Neural progenitor cell (in vitro differentiated cells): Measurements from ENCODE around the gene RNF144A. TPM values are rescaled to one million over a fixed set of nuclear protein-coding genes. Genes with fewer than 3 reads are reported as not detected.

Experiments used
- DNase-seq: peaks from one replicate; pipeline ENCODE4 v3.0.0-alpha.2; 2016; ENCODE audit warnings: low spot score
- H2AFZ ChIP-seq: fragments of 200-600 bp; sonication (generic); replicated peaks from 2 replicates; pipeline ENCODE4 v1.6.1; 2016; ENCODE audit warnings: antibody characterized with exemption
- H3F3A ChIP-seq: fragments of 200-600 bp; sonication (generic); 2 replicates; pipeline ENCODE4 v1.6.1; 2016; ENCODE audit warnings: antibody characterized with exemption, low read depth
- H3K27ac ChIP-seq: fragments of 200-600 bp; sonication (generic); 2 replicates; pipeline ENCODE4 v1.5.1; 2016; ENCODE audit warnings: mild to moderate bottlenecking
- H3K27me3 ChIP-seq: fragments of 200-600 bp; sonication (generic); 2 replicates; pipeline ENCODE4 v1.6.1; 2016; ENCODE audit warnings: mild to moderate bottlenecking, moderate library complexity
- H3K36me3 ChIP-seq: fragments of 200-600 bp; sonication (generic); 2 replicates; pipeline ENCODE4 v1.5.1; 2016
- H3K4me1 ChIP-seq: fragments of 200-600 bp; sonication (generic); 2 replicates; pipeline ENCODE4 v1.6.1; 2016; ENCODE audit warnings: mixed run types
- H3K4me2 ChIP-seq: fragments of 200-600 bp; sonication (generic); 2 replicates; pipeline ENCODE4 v1.6.1; 2016
- H3K4me3 ChIP-seq: fragments of 200-600 bp; sonication (generic); 2 replicates; pipeline ENCODE4 v1.5.1; 2016
- H3K79me2 ChIP-seq: fragments of 200-600 bp; sonication (generic); 2 replicates; pipeline ENCODE4 v1.6.1; 2016; ENCODE audit warnings: low read depth
- H3K9ac ChIP-seq: fragments of 200-600 bp; sonication (generic); 2 replicates; pipeline ENCODE4 v1.6.1; 2016
- H3K9me3 ChIP-seq: fragments of 200-600 bp; sonication (generic); 2 replicates; pipeline ENCODE4 v1.5.1; 2016; ENCODE audit warnings: low read depth
- H4K20me1 ChIP-seq: fragments of 200-600 bp; sonication (generic); 2 replicates; pipeline ENCODE4 v1.6.1; 2016; ENCODE audit warnings: low read depth
- H3K27ac Mint-ChIP-seq: 3 replicates; pipeline ENCODE4 v1.8.0; 2021; ENCODE audit warnings: mixed read lengths
- H3K27me3 Mint-ChIP-seq: 2 replicates; pipeline ENCODE4 v1.8.0; 2022; ENCODE audit warnings: low read depth, mild to moderate bottlenecking, inconsistent platforms, moderate library complexity, mixed read lengths; ENCODE audit not compliant: insufficient read depth
- H3K36me3 Mint-ChIP-seq: 3 replicates; pipeline ENCODE4 v1.8.0; 2021; ENCODE audit warnings: mixed read lengths
- H3K4me1 Mint-ChIP-seq: 3 replicates; pipeline ENCODE4 v1.8.0; 2021; ENCODE audit warnings: mixed read lengths
- H3K4me3 Mint-ChIP-seq: 3 replicates; pipeline ENCODE4 v1.8.0; 2021; ENCODE audit warnings: mild to moderate bottlenecking, moderate library complexity, mixed read lengths
- H3K9me3 Mint-ChIP-seq: 3 replicates; pipeline ENCODE4 v1.8.0; 2020; ENCODE audit warnings: mixed read lengths
- CTCF ChIP-seq: fragments of 200-600 bp; sonication (generic); IDR thresholded peaks from 2 replicates; pipeline ENCODE4 v1.5.1; 2017; ENCODE audit warnings: antibody characterized with exemption, mild to moderate bottlenecking
- EZH2 ChIP-seq: fragments of 200-600 bp; sonication (generic); IDR thresholded peaks from 2 replicates; pipeline ENCODE4 v1.6.1; 2017; ENCODE audit warnings: antibody characterized with exemption, mild to moderate bottlenecking, moderate library complexity
- EZH2phosphoT487 ChIP-seq: fragments of 200-600 bp; sonication (generic); IDR thresholded peaks from 2 replicates; pipeline ENCODE4 v1.6.1; 2017; ENCODE audit warnings: antibody characterized with exemption
- total RNA-seq: library from RNA; depleted of rRNA; stranded (reverse); fragments of >200 nt; gene quantifications from 2 replicates; pipeline ENCODE4 v1.2.3, GENCODE V29; 2015; ENCODE audit warnings: low replicate concordance

Gene RNF144A
- total RNA-seq, 1 donor from 2014 or later = 32.0 TPM

- Histone ChIP-seq H4K20me1 (peaks cover 45% of the 10 kb centered on the region), H2AFZ (no peak overlapping the region), H3K4me3 (no peak overlapping the region), H3F3A (no peaks in the 10 kb centered on the region), H3K9ac (no peak overlapping the region), H3K27ac (no peak overlapping the region), H3K27me3 (no peaks in the 10 kb centered on the region), H3K4me2 (no peak overlapping the region), H3K36me3 (no peaks in the 10 kb centered on the region), H3K9me3 (no peaks in the 10 kb centered on the region), H3K4me1 (no peaks in the 10 kb centered on the region), H3K79me2 (peaks cover 5% of the 10 kb centered on the region)
- Mint-ChIP-seq H3K27me3 (peaks cover 2% of the 10 kb centered on the region), H3K36me3 (peaks cover 44% of the 10 kb centered on the region), H3K4me1 (peaks cover 34% of the 10 kb centered on the region), H3K4me3 (no peak overlapping the region), H3K9me3 (peaks cover 13% of the 10 kb centered on the region), H3K27ac (no peak overlapping the region)
- no peak for TF ChIP-seq CTCF
- TF ChIP-seq EZH2 = no peak
- no peak for TF ChIP-seq EZH2phosphoT487
- DNase-seq = no peak
Measured at GRCh38 chr2:6927753-6928152, 10.5 kb downstream of the RNF144A start.

GRCh38 chr2:6928452-6928851 is 11.2 kb downstream of the RNF144A start:
- H3K9ac ChIP-seq = no peak overlapping the region
- H3K36me3 ChIP-seq = no peaks in the 10 kb centered on the region
- DNase-seq = no peak
- H4K20me1 ChIP-seq = peaks cover 39% of the 10 kb centered on the region
- Mint-ChIP-seq H3K27me3 (peaks cover 2% of the 10 kb centered on the region), H3K36me3 (peaks cover 44% of the 10 kb centered on the region), H3K4me3 (no peak overlapping the region), H3K4me1 (peaks cover 34% of the 10 kb centered on the region), H3K9me3 (peaks cover 17% of the 10 kb centered on the region), H3K27ac (peak overlapping the region; percentile 61)
- no peaks in the 10 kb centered on the region for H3F3A ChIP-seq
- H3K79me2 ChIP-seq = no peaks in the 10 kb centered on the region
- no peaks in the 10 kb centered on the region for H3K4me1 ChIP-seq
- no peak overlapping the region for H3K4me3 ChIP-seq
- no peaks in the 10 kb centered on the region for H3K27me3 ChIP-seq
- no peaks in the 10 kb centered on the region for H3K9me3 ChIP-seq
- H3K27ac ChIP-seq = no peak overlapping the region
- H2AFZ ChIP-seq = no peak overlapping the region
- H3K4me2 ChIP-seq = no peak overlapping the region
- no peak for TF ChIP-seq CTCF
- no peak for TF ChIP-seq EZH2phosphoT487
- no peak for TF ChIP-seq EZH2

- peaks cover 20% of the 10 kb centered on the region for H3K9me3 Mint-ChIP-seq
- no peak for TF ChIP-seq EZH2phosphoT487
- TF ChIP-seq CTCF = no peak
- TF ChIP-seq EZH2 = no peak
- no peak overlapping the region for H2AFZ ChIP-seq
- H3F3A ChIP-seq = no peaks in the 10 kb centered on the region
- no peak overlapping the region for H3K4me2 ChIP-seq
- no peak overlapping the region for H3K27ac ChIP-seq
- H3K79me2 ChIP-seq = peaks cover 4% of the 10 kb centered on the region
- no peaks in the 10 kb centered on the region for H3K27me3 Mint-ChIP-seq
- no peak overlapping the region for H3K9ac ChIP-seq
- H3K27me3 ChIP-seq = no peaks in the 10 kb centered on the region
- no peak overlapping the region for H3K4me3 Mint-ChIP-seq
- no peaks in the 10 kb centered on the region for H3K36me3 ChIP-seq
- H4K20me1 ChIP-seq = peaks cover 31% of the 10 kb centered on the region
- peaks cover 40% of the 10 kb centered on the region for H3K36me3 Mint-ChIP-seq
- H3K4me3 ChIP-seq = no peak overlapping the region
- H3K4me1 Mint-ChIP-seq = peaks cover 30% of the 10 kb centered on the region
- H3K4me1 ChIP-seq = no peaks in the 10 kb centered on the region
- DNase-seq = no peak
- no peaks in the 10 kb centered on the region for H3K9me3 ChIP-seq
- no peak overlapping the region for H3K27ac Mint-ChIP-seq
Measured at GRCh38 chr2:6929196-6929819, 12.1 kb downstream of the RNF144A start.
